MCF 10A (cell line): ENCODE results near the gene KIF18A. TPM values are rescaled to one million over a fixed set of nuclear protein-coding genes. Genes with fewer than 3 reads are reported as not detected.

Experiments
- BruUV-seq: library from RNA; stranded (reverse); fragments of 400-500 nt; replicated peaks from 2 replicates; lab custom pipeline; 2021; lab: Mats Ljungman, UMichigan
- CTCF ChIA-PET: fragments of 300-600 bp; sonication (Branson Sonifier 250); formaldehyde crosslinking; extraction: SDS; loops from one replicate; lab custom pipeline; 2021; ENCODE audit warnings: antibody characterized with exemption, inconsistent platforms; lab: Yijun Ruan, JAX
- POLR2A ChIA-PET: fragments of 300-600, 350-650 bp; sonication (Branson Sonifier 250); formaldehyde crosslinking; extraction: SDS; loops from one replicate; lab custom pipeline; 2020; ENCODE audit warnings: antibody characterized with exemption, inconsistent platforms; lab: Yijun Ruan, JAX
- DNase-seq: peaks from one replicate; pipeline ENCODE4 v3.0.0-alpha.2; 2018; ENCODE audit not compliant: unreplicated experiment
- H3K27ac Mint-ChIP-seq: one replicate; pipeline ENCODE4 v1.8.0; 2022; ENCODE audit warnings: mild to moderate bottlenecking, low read depth, mixed read lengths; ENCODE audit not compliant: unreplicated experiment
- H3K27me3 Mint-ChIP-seq: one replicate; pipeline ENCODE4 v1.8.0; 2022; ENCODE audit warnings: mixed read lengths; ENCODE audit not compliant: insufficient read depth, unreplicated experiment
- H3K36me3 Mint-ChIP-seq: one replicate; pipeline ENCODE4 v1.8.0; 2022; ENCODE audit warnings: mild to moderate bottlenecking, moderate library complexity, mixed read lengths; ENCODE audit not compliant: insufficient read depth, unreplicated experiment
- H3K4me1 Mint-ChIP-seq: one replicate; pipeline ENCODE4 v1.8.0; 2022; ENCODE audit warnings: mixed read lengths; ENCODE audit not compliant: insufficient read depth, unreplicated experiment
- H3K4me3 Mint-ChIP-seq: one replicate; pipeline ENCODE4 v1.8.0; 2022; ENCODE audit warnings: mild to moderate bottlenecking, moderate library complexity, mixed read lengths; ENCODE audit not compliant: unreplicated experiment
- H3K9me3 Mint-ChIP-seq: one replicate; pipeline ENCODE4 v1.8.0; 2022; ENCODE audit warnings: mixed read lengths; ENCODE audit not compliant: unreplicated experiment
- intact Hi-C: fragments of 100-400 bp; cut with micrococcal nuclease; formaldehyde crosslinking; loops from 2 replicates; pipeline ENCODE4 v1.14.1; 2022
- total RNA-seq: library from RNA; stranded (reverse); gene quantifications from 2 replicates; pipeline ENCODE4 v1.2.3, GENCODE V29; 2022
- TF ChIP-seq, protein P1 (sequence below): fragments of 200-600 bp; IDR thresholded peaks from one replicate; pipeline ENCODE4 v1.8.0; 2022; ENCODE audit warnings: antibody characterized with exemption, mild to moderate bottlenecking; ENCODE audit not compliant: unreplicated experiment

The KIF18A gene
- total RNA-seq, 1 experiment from 2014 or later: 12.9 TPM

DNA sequence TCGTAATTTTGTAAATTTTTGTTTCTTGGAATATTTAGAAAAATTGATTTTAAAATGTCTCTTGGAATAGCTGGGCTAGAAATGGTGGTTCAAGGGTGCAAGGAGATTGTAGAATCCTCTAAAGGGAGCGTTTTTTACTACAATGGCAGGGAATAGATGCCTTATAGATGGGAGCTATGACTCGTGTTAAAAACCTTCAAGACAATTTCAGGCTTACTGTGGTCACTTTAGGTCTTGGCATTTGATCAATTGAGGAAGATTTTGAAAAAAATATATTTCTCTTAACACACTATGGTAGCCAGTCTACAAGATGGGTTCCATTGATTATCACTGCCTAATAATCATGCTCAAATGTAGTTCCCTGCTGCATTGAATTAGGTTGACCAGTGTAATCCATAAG, 25.2 kb upstream of the KIF18A start:
- intact Hi-C loops: no loop called here
- POLR2A ChIA-PET: no interaction called here
- TF ChIP-seq, protein P1, sequence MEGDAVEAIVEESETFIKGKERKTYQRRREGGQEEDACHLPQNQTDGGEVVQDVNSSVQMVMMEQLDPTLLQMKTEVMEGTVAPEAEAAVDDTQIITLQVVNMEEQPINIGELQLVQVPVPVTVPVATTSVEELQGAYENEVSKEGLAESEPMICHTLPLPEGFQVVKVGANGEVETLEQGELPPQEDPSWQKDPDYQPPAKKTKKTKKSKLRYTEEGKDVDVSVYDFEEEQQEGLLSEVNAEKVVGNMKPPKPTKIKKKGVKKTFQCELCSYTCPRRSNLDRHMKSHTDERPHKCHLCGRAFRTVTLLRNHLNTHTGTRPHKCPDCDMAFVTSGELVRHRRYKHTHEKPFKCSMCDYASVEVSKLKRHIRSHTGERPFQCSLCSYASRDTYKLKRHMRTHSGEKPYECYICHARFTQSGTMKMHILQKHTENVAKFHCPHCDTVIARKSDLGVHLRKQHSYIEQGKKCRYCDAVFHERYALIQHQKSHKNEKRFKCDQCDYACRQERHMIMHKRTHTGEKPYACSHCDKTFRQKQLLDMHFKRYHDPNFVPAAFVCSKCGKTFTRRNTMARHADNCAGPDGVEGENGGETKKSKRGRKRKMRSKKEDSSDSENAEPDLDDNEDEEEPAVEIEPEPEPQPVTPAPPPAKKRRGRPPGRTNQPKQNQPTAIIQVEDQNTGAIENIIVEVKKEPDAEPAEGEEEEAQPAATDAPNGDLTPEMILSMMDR: no peak
- no TSS peak for BruUV-seq
- Mint-ChIP-seq H3K36me3 (peaks cover 7% of the 10 kb centered on the region), H3K4me3 (no peak overlapping the region), H3K9me3 (no peaks in the 10 kb centered on the region), H3K4me1 (no peaks in the 10 kb centered on the region), H3K27ac (no peak overlapping the region), H3K27me3 (no peaks in the 10 kb centered on the region)
- CTCF ChIA-PET: interaction anchor here (0.7 kb wide), 1 partner anchor 469 kb away, joined by 3 read pairs; no protein-coding TSS in a partner anchor
- DNase-seq: peak; percentile 38

DNA sequence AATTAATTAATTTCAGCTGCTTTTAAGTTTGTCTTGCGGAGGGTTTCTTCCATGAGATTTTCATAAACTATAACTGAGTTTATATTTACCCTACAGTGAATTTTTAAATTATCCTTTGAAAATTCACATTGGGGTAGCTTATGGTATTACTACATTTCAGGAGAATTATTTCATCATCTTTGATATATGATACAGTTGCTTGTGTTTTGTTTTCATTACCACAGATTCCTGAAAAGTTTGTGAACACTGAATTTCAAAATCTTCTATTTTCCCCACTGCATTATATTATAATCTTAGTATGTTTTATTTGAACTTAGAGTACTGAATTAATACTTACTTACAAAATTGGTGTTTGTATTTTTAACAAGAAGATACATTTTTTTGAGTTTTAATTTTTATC, 24.6 kb upstream of the KIF18A start:
- BruUV-seq: no TSS peak
- Mint-ChIP-seq H3K4me3 (no peak overlapping the region), H3K36me3 (peaks cover 7% of the 10 kb centered on the region), H3K27me3 (no peaks in the 10 kb centered on the region), H3K4me1 (no peaks in the 10 kb centered on the region), H3K27ac (no peak overlapping the region), H3K9me3 (no peaks in the 10 kb centered on the region)
- TF ChIP-seq, protein P1: no peak
- ChIA-PET CTCF (interaction anchor here (0.7 kb wide), 1 partner anchor 470 kb away, joined by 3 read pairs; no protein-coding TSS in a partner anchor), POLR2A (no interaction called here)
- intact Hi-C loops: no loop called here
- DNase-seq: peak; percentile 22

DNA sequence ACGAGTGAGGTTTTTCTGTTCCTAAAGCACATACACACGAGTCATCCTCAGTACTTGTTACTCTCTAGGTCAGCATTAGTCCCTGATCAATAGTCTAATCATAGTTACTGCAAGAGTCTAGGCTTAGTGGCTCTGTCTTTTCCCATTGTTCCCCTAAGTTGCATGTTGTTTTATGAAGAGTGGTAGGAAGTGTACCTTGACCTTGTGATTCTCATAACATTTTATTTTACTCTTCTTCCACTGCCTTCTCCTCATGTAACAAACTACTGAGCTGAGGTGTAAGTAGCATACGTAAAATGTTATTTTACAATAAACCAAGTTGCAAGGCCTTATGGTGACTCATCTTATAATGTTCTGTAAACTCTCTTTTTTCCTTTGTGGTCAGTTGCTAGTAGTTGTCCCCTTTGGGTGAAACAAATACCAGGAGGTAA, 15.2 kb upstream of the KIF18A start:
- Mint-ChIP-seq H3K36me3 (no peaks in the 10 kb centered on the region), H3K4me1 (peaks cover 14% of the 10 kb centered on the region), H3K27me3 (no peaks in the 10 kb centered on the region), H3K4me3 (no peak overlapping the region), H3K9me3 (no peaks in the 10 kb centered on the region), H3K27ac (peak overlapping the region; percentile 44)
- intact Hi-C loops: no loop called here
- peak; percentile 23 for DNase-seq
- BruUV-seq: no TSS peak
- CTCF ChIA-PET: no interaction called here
- POLR2A ChIA-PET: interaction anchor here (0.6 to 1.1 kb wide), 5 partner anchors 13 to 310 kb away, joined by 3 to 5 read pairs (median 3); partner anchors contain the start of genes KIF18A and METTL15
- TF ChIP-seq, protein P1: no peak

- H3K36me3 Mint-ChIP-seq: peaks cover 5% of the 10 kb centered on the region
- TF ChIP-seq, protein P1: no peak
- no peaks in the 10 kb centered on the region for H3K9me3 Mint-ChIP-seq
- intact Hi-C loops: no loop called here
- peaks cover 12% of the 10 kb centered on the region for H3K4me1 Mint-ChIP-seq
- peak; percentile 1 for DNase-seq
- POLR2A ChIA-PET: interaction anchor here (0.5 to 2.3 kb wide), 3 partner anchors 10 to 844 kb away, joined by 4 to 15 read pairs (median 11); partner anchors contain the start of genes KIF18A and METTL15
- H3K4me3 Mint-ChIP-seq: no peak overlapping the region
- H3K27ac Mint-ChIP-seq: peak overlapping the region; percentile 47
- no peaks in the 10 kb centered on the region for H3K27me3 Mint-ChIP-seq
- BruUV-seq: no TSS peak
- CTCF ChIA-PET: interaction anchor here (0.5 to 0.7 kb wide), 3 partner anchors 39 to 578 kb away, joined by 3 read pairs; no protein-coding TSS in a partner anchor
Observed at GRCh38 chr11:28117712-28118111, 9.8 kb upstream of the KIF18A start.
